Type B pancreatic cell (in vitro differentiated cells): ENCODE results near the gene TM4SF4. TPM values are rescaled to one million over a fixed set of nuclear protein-coding genes. Genes with fewer than 3 reads are reported as not detected.

ENCODE experiments used
- DNase-seq: peaks from one replicate; pipeline ENCODE4 v3.0.0; 2021; ENCODE audit warnings: mixed read lengths; ENCODE audit not compliant: unreplicated experiment; ENCODE audit errors: extremely low spot score
- H3K27ac Mint-ChIP-seq: 2 replicates; pipeline ENCODE4 v1.8.0; 2021; ENCODE audit warnings: mild to moderate bottlenecking, mixed read lengths
- H3K27me3 Mint-ChIP-seq: 2 replicates; pipeline ENCODE4 v1.8.0; 2021; ENCODE audit warnings: mixed read lengths
- H3K36me3 Mint-ChIP-seq: 2 replicates; pipeline ENCODE4 v1.8.0; 2021; ENCODE audit warnings: mixed read lengths
- H3K4me1 Mint-ChIP-seq: one replicate; pipeline ENCODE4 v1.8.0; 2021; ENCODE audit warnings: mixed read lengths; ENCODE audit not compliant: unreplicated experiment
- H3K4me3 Mint-ChIP-seq: 2 replicates; pipeline ENCODE4 v1.8.0; 2021; ENCODE audit warnings: mild to moderate bottlenecking, mixed read lengths
- H3K9me3 Mint-ChIP-seq: 2 replicates; pipeline ENCODE4 v1.8.0; 2021; ENCODE audit warnings: mixed read lengths
- CTCF ChIP-seq: fragments of 200-600 bp; sonication (generic); conservative IDR thresholded peaks from 2 replicates; pipeline ENCODE4 v1.5.0; 2021; ENCODE audit warnings: antibody characterized with exemption, mild to moderate bottlenecking
- total RNA-seq: library from RNA; stranded (reverse); gene quantifications from 2 replicates; pipeline ENCODE4 v1.2.1, GENCODE V29; 2021; ENCODE audit warnings: low replicate concordance

TM4SF4 gene
- total RNA-seq, 1 donor from 2014 or later, result 18.1 TPM

DNA sequence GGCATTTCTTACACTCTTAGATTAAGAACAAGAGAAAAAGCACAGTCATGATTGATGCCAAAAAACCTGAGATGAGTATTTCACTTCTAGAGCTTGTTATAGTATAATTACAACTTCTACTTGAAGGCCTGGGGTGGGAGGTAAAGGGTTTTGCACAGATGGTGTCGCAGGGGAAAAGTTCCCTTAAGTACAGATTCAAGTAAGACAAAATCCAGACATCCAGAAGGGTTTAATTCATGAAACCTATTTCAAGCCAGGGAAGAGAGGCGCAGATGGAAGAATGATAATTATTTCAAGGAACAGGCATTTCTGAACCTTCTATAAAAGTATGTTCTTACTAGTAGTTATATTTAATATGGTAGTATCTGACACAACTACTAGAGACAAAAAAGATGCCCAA is 70.6 kb downstream of the TM4SF4 start:
- no peaks in the 10 kb centered on the region for H3K27me3 Mint-ChIP-seq

DNA sequence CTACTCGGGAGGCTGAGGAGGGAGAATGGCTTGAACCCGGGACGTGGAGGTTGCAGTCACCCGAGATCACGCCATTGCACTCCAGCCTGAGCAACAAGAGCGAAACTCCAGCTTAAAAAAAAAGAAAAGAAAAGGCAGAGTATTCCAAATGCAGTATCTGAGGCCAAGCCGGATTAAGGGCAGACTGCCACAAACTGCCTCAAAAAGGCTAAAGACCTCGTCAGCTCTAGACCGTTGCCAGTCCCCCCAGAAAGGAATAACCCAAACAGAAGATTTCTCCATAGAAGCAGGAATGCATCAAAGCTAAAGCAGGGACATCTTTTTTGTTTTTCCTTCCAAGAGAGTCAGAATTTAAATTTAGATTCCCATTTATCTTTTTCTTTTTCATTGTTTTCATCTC is 72.9 kb downstream of the TM4SF4 start:
- H3K27ac Mint-ChIP-seq, result no peak overlapping the region
- peaks cover 31% of the 10 kb centered on the region for H3K36me3 Mint-ChIP-seq
- no peak for TF ChIP-seq CTCF
- peaks cover 42% of the 10 kb centered on the region for H3K4me1 Mint-ChIP-seq
- no peaks in the 10 kb centered on the region for H3K9me3 Mint-ChIP-seq
- no peak overlapping the region for H3K4me3 Mint-ChIP-seq
- H3K27me3 Mint-ChIP-seq, result no peaks in the 10 kb centered on the region
- no peak for DNase-seq

More for the DNA sequence above, 70.6 kb downstream of the TM4SF4 start:
- DNase-seq, result no peak
- Mint-ChIP-seq H3K36me3 (peaks cover 37% of the 10 kb centered on the region), H3K9me3 (no peaks in the 10 kb centered on the region), H3K4me3 (no peak overlapping the region), H3K4me1 (peaks cover 52% of the 10 kb centered on the region), H3K27ac (no peak overlapping the region)
- no peak for TF ChIP-seq CTCF

DNA sequence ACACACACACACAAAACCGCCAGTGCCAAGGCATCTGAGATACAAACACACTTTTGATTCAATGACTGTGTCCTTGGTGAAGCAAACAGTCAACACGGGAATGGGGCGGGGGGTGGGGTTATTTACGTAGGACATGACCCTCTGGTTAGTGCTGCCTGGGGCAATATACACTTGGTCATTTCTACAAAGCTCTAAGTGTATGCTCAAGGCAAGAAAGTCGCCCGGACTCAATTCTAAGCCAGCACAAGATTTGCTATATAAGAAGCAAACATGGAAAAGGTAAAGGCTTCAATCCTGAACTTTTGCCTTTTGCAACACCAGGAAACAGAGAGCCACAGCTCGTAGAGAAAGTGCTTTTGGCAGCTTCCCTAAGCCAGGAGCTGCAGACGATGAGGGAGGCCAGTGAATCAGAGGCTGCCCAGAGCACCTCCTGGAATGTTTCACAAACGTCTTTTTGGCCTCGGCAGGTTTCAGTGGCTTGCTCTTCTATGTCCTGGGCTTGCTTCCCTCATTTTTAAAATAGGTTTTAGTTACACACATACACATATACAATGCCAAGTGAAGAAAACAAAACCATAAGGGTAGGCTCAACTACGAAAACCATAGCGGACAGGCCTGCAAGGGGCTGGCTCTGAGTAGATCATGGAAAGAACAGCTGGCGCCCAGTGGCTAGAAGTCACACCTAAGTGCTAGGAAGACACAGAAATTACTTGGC is 73.6 kb downstream of the TM4SF4 start:
- Mint-ChIP-seq H3K4me3 (no peak overlapping the region), H3K36me3 (peaks cover 30% of the 10 kb centered on the region), H3K27me3 (no peaks in the 10 kb centered on the region), H3K27ac (no peak overlapping the region), H3K4me1 (peaks cover 41% of the 10 kb centered on the region), H3K9me3 (no peaks in the 10 kb centered on the region)
- DNase-seq, result no peak
- no peak for TF ChIP-seq CTCF

DNA sequence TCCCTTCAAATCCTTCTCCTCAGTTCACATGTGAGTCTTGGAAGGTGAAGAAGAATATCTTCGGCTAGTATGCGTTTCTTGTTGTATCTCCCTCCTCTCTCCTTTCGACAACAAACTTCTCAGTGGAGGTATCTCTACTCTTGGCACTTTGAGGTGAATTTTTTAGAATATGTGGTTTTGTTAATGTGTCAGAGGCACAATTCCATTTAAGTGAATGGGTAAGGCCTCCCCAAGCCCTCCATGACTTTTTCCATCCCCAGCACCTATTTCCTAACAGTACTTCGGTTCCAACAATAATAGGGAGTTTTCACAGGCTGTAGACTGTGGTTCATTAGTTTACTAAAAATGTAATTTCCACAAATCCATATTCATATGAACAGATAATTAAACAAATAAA is 74.2 kb downstream of the TM4SF4 start:
- no peak for DNase-seq
- Mint-ChIP-seq H3K27me3 (no peaks in the 10 kb centered on the region), H3K4me1 (peaks cover 44% of the 10 kb centered on the region), H3K4me3 (no peak overlapping the region), H3K27ac (no peak overlapping the region), H3K9me3 (no peaks in the 10 kb centered on the region), H3K36me3 (peaks cover 30% of the 10 kb centered on the region)
- no peak for TF ChIP-seq CTCF

DNA sequence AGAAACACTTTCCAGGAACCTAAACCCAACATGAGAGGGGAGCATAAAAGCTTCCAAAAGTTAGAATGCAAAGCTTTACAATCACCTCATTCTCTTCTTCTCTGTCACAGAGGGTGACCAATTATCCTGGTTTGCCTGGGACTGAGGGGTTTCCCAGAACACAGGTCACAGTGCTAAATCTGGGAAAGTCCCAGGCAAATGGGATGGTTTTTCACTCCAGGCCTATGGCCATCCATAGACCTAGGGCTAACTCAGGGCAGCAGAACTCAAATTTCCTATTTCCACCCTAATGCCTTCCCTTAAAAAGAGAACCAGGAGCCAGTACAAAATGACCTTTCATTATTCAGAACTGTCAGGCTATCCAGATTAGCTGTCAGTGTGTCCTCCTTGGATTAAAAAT is 77.0 kb downstream of the TM4SF4 start:
- Mint-ChIP-seq H3K27ac (peak overlapping the region; percentile 56), H3K4me1 (peaks cover 57% of the 10 kb centered on the region), H3K4me3 (no peak overlapping the region), H3K27me3 (no peaks in the 10 kb centered on the region), H3K9me3 (no peaks in the 10 kb centered on the region), H3K36me3 (peaks cover 18% of the 10 kb centered on the region)
- TF ChIP-seq CTCF, result no peak
- no peak for DNase-seq

- H3K27ac Mint-ChIP-seq, result no peak overlapping the region
- H3K9me3 Mint-ChIP-seq, result no peaks in the 10 kb centered on the region
- no peaks in the 10 kb centered on the region for H3K27me3 Mint-ChIP-seq
- peaks cover 18% of the 10 kb centered on the region for H3K36me3 Mint-ChIP-seq
- DNase-seq, result no peak
- peak overlapping the region; percentile 25 for H3K4me3 Mint-ChIP-seq
- no peak for TF ChIP-seq CTCF
- peaks cover 52% of the 10 kb centered on the region for H3K4me1 Mint-ChIP-seq
Measured at GRCh38 chr3:149552700-149553099, 78.2 kb downstream of the TM4SF4 start.
